ENCODE results near the gene OR2B2. TPM values are rescaled to one million over a fixed set of nuclear protein-coding genes. Genes with fewer than 3 reads are reported as not detected.

The OR2B2 gene
- total and polyA plus RNA-seq, 2 donors from 2014 or later: not detected

GRCh38 chr6:27889628-27890444 lies 22.4 kb downstream of the OR2B2 start:
- intact Hi-C loops (cut with DNase I): loop anchor here (10.0 kb wide), 1 partner anchor 715 kb away; no protein-coding TSS in a partner anchor
- TF ChIP-seq, protein P1, sequence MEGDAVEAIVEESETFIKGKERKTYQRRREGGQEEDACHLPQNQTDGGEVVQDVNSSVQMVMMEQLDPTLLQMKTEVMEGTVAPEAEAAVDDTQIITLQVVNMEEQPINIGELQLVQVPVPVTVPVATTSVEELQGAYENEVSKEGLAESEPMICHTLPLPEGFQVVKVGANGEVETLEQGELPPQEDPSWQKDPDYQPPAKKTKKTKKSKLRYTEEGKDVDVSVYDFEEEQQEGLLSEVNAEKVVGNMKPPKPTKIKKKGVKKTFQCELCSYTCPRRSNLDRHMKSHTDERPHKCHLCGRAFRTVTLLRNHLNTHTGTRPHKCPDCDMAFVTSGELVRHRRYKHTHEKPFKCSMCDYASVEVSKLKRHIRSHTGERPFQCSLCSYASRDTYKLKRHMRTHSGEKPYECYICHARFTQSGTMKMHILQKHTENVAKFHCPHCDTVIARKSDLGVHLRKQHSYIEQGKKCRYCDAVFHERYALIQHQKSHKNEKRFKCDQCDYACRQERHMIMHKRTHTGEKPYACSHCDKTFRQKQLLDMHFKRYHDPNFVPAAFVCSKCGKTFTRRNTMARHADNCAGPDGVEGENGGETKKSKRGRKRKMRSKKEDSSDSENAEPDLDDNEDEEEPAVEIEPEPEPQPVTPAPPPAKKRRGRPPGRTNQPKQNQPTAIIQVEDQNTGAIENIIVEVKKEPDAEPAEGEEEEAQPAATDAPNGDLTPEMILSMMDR (IDR thresholded peaks at IDR 0.05; ENCODE audit: borderline replicate concordance, extremely low read depth, insufficient read depth): no peak
- Histone ChIP-seq H3K9me3 (ENCODE audit: control insufficient read depth in 2 of 3, insufficient read depth in 1 of 3, low read length in 3 of 3) (no peaks in the 10 kb centered on the region), H3K36me3 (ENCODE audit: control insufficient read depth in 2 of 3, insufficient read depth in 3 of 3, low read length in 3 of 3) (no peaks in the 10 kb centered on the region), H3K9ac (ENCODE audit: low read length in 3 of 3) (peak overlapping the region in 1 of 3 donors; percentile 73), H3K27ac (ENCODE audit: low read depth in 2 of 2, low read length in 2 of 2) (no peak overlapping the region), H3K4me1 (ENCODE audit: control insufficient read depth in 2 of 3, insufficient read depth in 2 of 3, low read depth in 1 of 3, low read length in 3 of 3) (peaks cover 0 to 12% (median 9%) of the 10 kb centered on the region in 3 donors), H3K4me3 (ENCODE audit: low read length in 3 of 3) (peak overlapping the region in 2 of 3 donors; percentile 42 to 77), H3K27me3 (ENCODE audit: control insufficient read depth, insufficient read depth, low read length) (no peaks in the 10 kb centered on the region)
- FAIRE-seq (no peak), DNase-seq (peak in 3 of 5 donors; percentile 33 to 52 (median 50))

DNA sequence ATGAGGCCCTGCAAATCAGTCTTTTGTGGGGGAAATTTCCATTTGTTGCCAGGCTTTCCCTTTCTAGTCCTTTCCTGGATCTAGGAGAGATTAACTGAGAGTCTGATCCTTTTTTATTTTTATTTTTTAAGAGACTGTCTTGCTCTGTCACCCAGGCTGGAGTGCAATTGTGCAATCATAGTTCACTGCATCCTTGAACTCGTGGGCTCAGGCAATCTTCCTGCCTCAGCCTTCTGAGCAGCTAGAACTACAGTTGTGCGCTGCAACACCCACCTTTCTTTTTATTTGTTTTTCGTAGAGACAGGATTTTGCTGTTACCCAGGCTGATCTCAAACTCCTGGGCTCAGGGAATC lies 22.9 kb downstream of the OR2B2 start:
- Histone ChIP-seq H3K9me3 (ENCODE audit: control insufficient read depth in 2 of 3, insufficient read depth in 1 of 3, low read length in 3 of 3) (no peaks in the 10 kb centered on the region), H3K27me3 (ENCODE audit: control insufficient read depth, insufficient read depth, low read length) (no peaks in the 10 kb centered on the region), H3K4me1 (ENCODE audit: control insufficient read depth in 2 of 3, insufficient read depth in 2 of 3, low read depth in 1 of 3, low read length in 3 of 3) (peaks cover 0 to 12% (median 9%) of the 10 kb centered on the region in 3 donors), H3K27ac (ENCODE audit: low read depth in 2 of 2, low read length in 2 of 2) (no peak overlapping the region), H3K36me3 (ENCODE audit: control insufficient read depth in 2 of 3, insufficient read depth in 3 of 3, low read length in 3 of 3) (no peaks in the 10 kb centered on the region), H3K4me3 (ENCODE audit: low read length in 3 of 3) (no peak overlapping the region), H3K9ac (ENCODE audit: low read length in 3 of 3) (no peak overlapping the region)
- DNase-seq: no peak
- intact Hi-C loops (cut with DNase I): no loop called here
- TF ChIP-seq, protein P1 (IDR thresholded peaks at IDR 0.05; ENCODE audit: borderline replicate concordance, extremely low read depth, insufficient read depth): no peak
- FAIRE-seq: no peak

- H3K27me3 ChIP-seq (ENCODE audit: control insufficient read depth, insufficient read depth, low read length): no peaks in the 10 kb centered on the region
- no peak for DNase-seq
- intact Hi-C loops (cut with DNase I): no loop called here
These were observed 23.6 kb downstream of the OR2B2 start for GRCh38 chr6:27888566-27888965.

More at GRCh38 chr6:27888566-27888965, 23.6 kb downstream of the OR2B2 start:
- TF ChIP-seq, protein P1 (IDR thresholded peaks at IDR 0.05; ENCODE audit: borderline replicate concordance, extremely low read depth, insufficient read depth): no peak
- H3K4me1 ChIP-seq (ENCODE audit: control insufficient read depth in 2 of 3, insufficient read depth in 2 of 3, low read depth in 1 of 3, low read length in 3 of 3): peaks cover 0 to 12% (median 9%) of the 10 kb centered on the region in 3 donors
- H3K27ac ChIP-seq (ENCODE audit: low read depth in 2 of 2, low read length in 2 of 2): no peak overlapping the region
- H3K4me3 ChIP-seq (ENCODE audit: low read length in 3 of 3): no peak overlapping the region
- no peaks in the 10 kb centered on the region for H3K9me3 ChIP-seq (ENCODE audit: control insufficient read depth in 2 of 3, insufficient read depth in 1 of 3, low read length in 3 of 3)
- no peak overlapping the region for H3K9ac ChIP-seq (ENCODE audit: low read length in 3 of 3)
- no peaks in the 10 kb centered on the region for H3K36me3 ChIP-seq (ENCODE audit: control insufficient read depth in 2 of 3, insufficient read depth in 3 of 3, low read length in 3 of 3)
- no peak for FAIRE-seq
